GM12878 (cell line): Measurements from ENCODE around the gene AP3B1. TPM values are rescaled to one million over a fixed set of nuclear protein-coding genes. Genes with fewer than 3 reads are reported as not detected.

Experiments used
- ATAC-seq: fragments of 200-7000 bp; cut with Tn5 transposase; 3 replicates; pipeline ENCODE4 v1.9.1; 2020; ENCODE audit warnings: mild to moderate bottlenecking, moderate library complexity
- BruUV-seq: library from RNA; stranded (reverse); fragments of 400-500 nt; replicated peaks from 2 replicates; lab custom pipeline; 2021; lab: Mats Ljungman, UMichigan
- CTCF ChIA-PET: fragments of 300-600 bp; sonication (Branson Sonifier 250); formaldehyde crosslinking; extraction: SDS; loops from one replicate; lab custom pipeline; 2021; ENCODE audit warnings: inconsistent platforms; lab: Yijun Ruan, JAX
- POLR2A ChIA-PET: fragments of 350-600 bp; formaldehyde crosslinking; extraction: SDS; loops from one replicate; lab custom pipeline; 2021; ENCODE audit warnings: inconsistent platforms; lab: Charles Lee
- RAD21 ChIA-PET: fragments of 300-600 bp; sonication (Branson Sonifier 250); formaldehyde crosslinking; loops from one replicate; lab custom pipeline; 2023; ENCODE audit warnings: antibody characterized with exemption; ENCODE audit not compliant: unreplicated experiment; lab: Charles Lee
- SMC1A ChIA-PET: fragments of 300-600 bp; sonication (Branson Sonifier 250); formaldehyde crosslinking; loops from one replicate; lab custom pipeline; 2023; ENCODE audit not compliant: unreplicated experiment, uncharacterized antibody; lab: Charles Lee
- DNase-seq: peaks from one replicate; pipeline ENCODE4 v3.0.0-alpha.2; 2011; ENCODE audit warnings: low read depth, low spot score
- FAIRE-seq: peaks from 3 replicates; lab custom pipeline; 2011; peaks lifted over from hg19 to GRCh38; lab: Jason Lieb, UNC
- H2AFZ ChIP-seq: 2 replicates; pipeline ENCODE4 v1.6.0; 2011; ENCODE audit warnings: low read depth, low read length, control low read depth; ENCODE audit not compliant: control insufficient read depth
- H3K27ac ChIP-seq: 2 replicates; pipeline ENCODE4 v1.5.1; 2011; ENCODE audit warnings: control low read depth; ENCODE audit not compliant: control insufficient read depth, insufficient read depth
- H3K27me3 ChIP-seq, 2 experiments: replicated peaks in 1 of 2; 2 replicates each; pipeline versions ENCODE4 v1.6.0 to v1.6.1; 2011; ENCODE audit warnings: low read length in 1 of 2; ENCODE audit not compliant: control insufficient read depth in 2 of 2, insufficient read depth in 2 of 2
- H3K36me3 ChIP-seq, 2 experiments: 2 replicates each; pipeline ENCODE4 v1.5.1; 2011; ENCODE audit warnings: low read length in 1 of 2; ENCODE audit not compliant: control insufficient read depth in 2 of 2, insufficient read depth in 2 of 2
- H3K4me1 ChIP-seq: 2 replicates; pipeline ENCODE4 v1.6.1; 2011; ENCODE audit warnings: mild to moderate bottlenecking, low read length, moderate library complexity, mixed read lengths; ENCODE audit not compliant: control insufficient read depth, insufficient read depth
- H3K4me2 ChIP-seq: 2 replicates; pipeline ENCODE4 v1.6.0; 2011; ENCODE audit warnings: control low read depth; ENCODE audit not compliant: control insufficient read depth, insufficient read depth
- H3K4me3 ChIP-seq: fragments of 200-600 bp; sonication (generic); 2 replicates; pipeline ENCODE4 v1.5.1; 2016
- H3K79me2 ChIP-seq: 2 replicates; pipeline ENCODE4 v1.6.0; 2011; ENCODE audit warnings: low read length; ENCODE audit not compliant: control insufficient read depth, insufficient read depth
- H3K9ac ChIP-seq: 2 replicates; pipeline ENCODE4 v1.8.0; 2011; ENCODE audit warnings: low read length, control low read depth, mixed read lengths; ENCODE audit not compliant: control insufficient read depth, insufficient read depth
- H3K9me3 ChIP-seq: replicated peaks from 3 replicates; pipeline ENCODE4 v1.5.1; 2011; ENCODE audit warnings: mild to moderate bottlenecking, low read length; ENCODE audit not compliant: control insufficient read depth, insufficient read depth
- H4K20me1 ChIP-seq: 2 replicates; pipeline ENCODE4 v1.6.0; 2011; ENCODE audit not compliant: control insufficient read depth, insufficient read depth
- CBX3 ChIP-seq: fragments of 200-600 bp; sonication (generic); IDR thresholded peaks from 2 replicates; pipeline ENCODE4 v1.6.1; 2016; ENCODE audit warnings: low read depth, borderline replicate concordance
- CHD1 ChIP-seq: IDR thresholded peaks from 2 replicates; pipeline ENCODE4 v1.6.1; 2012; ENCODE audit warnings: low read depth, low read length, improper control_type of control experiment
- FOXK2 ChIP-seq: fragments of 450-650 bp; IDR thresholded peaks from 2 replicates; pipeline ENCODE4 v1.6.1; 2017; ENCODE audit warnings: mild to moderate bottlenecking, moderate library complexity
- IKZF1 ChIP-seq: fragments of 450-650 bp; conservative IDR thresholded peaks from 2 replicates; pipeline ENCODE4 v1.6.1; 2017; ENCODE audit warnings: antibody characterized with exemption, mild to moderate bottlenecking
- LARP7 ChIP-seq: fragments of 450-650 bp; IDR thresholded peaks from 2 replicates; pipeline ENCODE4 v1.6.1; 2017; ENCODE audit warnings: mild to moderate bottlenecking
- MYB ChIP-seq: fragments of 150-350 bp; IDR thresholded peaks from 2 replicates; pipeline ENCODE4 v1.6.1; 2014; ENCODE audit warnings: mild to moderate bottlenecking, low read depth, low read length, borderline replicate concordance
- PAX8 ChIP-seq: fragments of 450-650 bp; IDR thresholded peaks from 2 replicates; pipeline ENCODE4 v1.6.1; 2017; ENCODE audit warnings: mild to moderate bottlenecking, moderate library complexity
- SP1 ChIP-seq: IDR thresholded peaks from one replicate; pipeline ENCODE4 v1.6.1; 2011; ENCODE audit warnings: low read depth, low read length
- TBL1XR1 ChIP-seq: IDR thresholded peaks from 2 replicates; pipeline ENCODE4 v1.6.1; 2012; ENCODE audit warnings: low read depth, low read length, improper control_type of control experiment
- YBX1 ChIP-seq: fragments of 450-650 bp; IDR thresholded peaks from 2 replicates; pipeline ENCODE4 v1.6.1; 2016; ENCODE audit warnings: antibody characterized with exemption
- ZSCAN29 ChIP-seq: fragments of 450-650 bp; IDR thresholded peaks from 2 replicates; pipeline ENCODE4 v1.6.1; 2017; ENCODE audit warnings: mild to moderate bottlenecking, moderate library complexity
- WGBS: methylation state at CpG from one replicate; pipeline ENCODE4 v1.1.6; 2016; ENCODE audit warnings: low lambda C conversion rate; ENCODE audit not compliant: insufficient replicate concordance, insufficient coverage; ENCODE audit errors: missing lambda C conversion rate; 5-methylcytosine and 5-hydroxymethylcytosine counted together
- in situ Hi-C: fragments of 300-500 bp; cut with MboI; formaldehyde crosslinking; loops from 9 replicates; pipeline ENCODE4 v1.14.3; 2018; ENCODE audit warnings: mixed read lengths
- intact Hi-C: fragments of 100-400 bp; cut with micrococcal nuclease; formaldehyde crosslinking; loops from one replicate; pipeline ENCODE4 v1.14.2; 2022; ENCODE audit not compliant: unreplicated experiment
- polyA plus RNA-seq, 11 experiments: library from polyadenylated mRNA; depleted of rRNA in 4 of 11; unstranded in 6 of 11; stranded (reverse) in 5 of 11; fragments of >200 nt; fragmentation: Nextera tagmentation in 4 of 11; fragmentation: Illumina TruSeq in 1 of 11; extraction: Ambion mirVana in 4 of 11; extraction: Trizol in 1 of 11; gene quantifications; 1 replicate in 1 of 11; 2 replicates in 10 of 11; pipeline versions ENCODE4 v1.2.1 to v1.2.3, GENCODE V29; 2011 to 2016; ENCODE audit warnings: inconsistent platforms in 2 of 11, missing spikeins in 2 of 11, low read depth in 1 of 11
- total RNA-seq, 4 experiments: library from RNA; depleted of rRNA in 3 of 4; stranded (reverse); fragments of >200 nt in 3 of 4; fragmentation: Illumina TruSeq in 1 of 4; extraction: Trizol in 1 of 4; gene quantifications; 2 replicates each; pipeline versions ENCODE4 v1.2.1 to v1.2.3, GENCODE V29; 2013 to 2021
- TF ChIP-seq, protein P1 (sequence below): fragments of 150-350 bp; IDR thresholded peaks from 2 replicates; pipeline ENCODE4 v1.6.1; 2014; ENCODE audit warnings: mild to moderate bottlenecking, low read depth, low read length
- TF ChIP-seq, protein P2 (sequence below): fragments of 450-650 bp; IDR thresholded peaks from 2 replicates; pipeline ENCODE4 v1.6.1; 2018; ENCODE audit warnings: mild to moderate bottlenecking, low read depth, moderate library complexity; ENCODE audit not compliant: partially characterized antibody
- TF ChIP-seq, protein P3 (sequence below): fragments of 450-650 bp; IDR thresholded peaks from 2 replicates; pipeline ENCODE4 v1.6.1; 2016; ENCODE audit warnings: mild to moderate bottlenecking, moderate library complexity, borderline replicate concordance

Gene AP3B1
- total and polyA plus RNA-seq, 10 of the 15 experiments (the other 5 are each of a cell fraction or from before 2014, with no cell fraction given) = 30.9 to 70.8 (median 46.0) TPM

DNA sequence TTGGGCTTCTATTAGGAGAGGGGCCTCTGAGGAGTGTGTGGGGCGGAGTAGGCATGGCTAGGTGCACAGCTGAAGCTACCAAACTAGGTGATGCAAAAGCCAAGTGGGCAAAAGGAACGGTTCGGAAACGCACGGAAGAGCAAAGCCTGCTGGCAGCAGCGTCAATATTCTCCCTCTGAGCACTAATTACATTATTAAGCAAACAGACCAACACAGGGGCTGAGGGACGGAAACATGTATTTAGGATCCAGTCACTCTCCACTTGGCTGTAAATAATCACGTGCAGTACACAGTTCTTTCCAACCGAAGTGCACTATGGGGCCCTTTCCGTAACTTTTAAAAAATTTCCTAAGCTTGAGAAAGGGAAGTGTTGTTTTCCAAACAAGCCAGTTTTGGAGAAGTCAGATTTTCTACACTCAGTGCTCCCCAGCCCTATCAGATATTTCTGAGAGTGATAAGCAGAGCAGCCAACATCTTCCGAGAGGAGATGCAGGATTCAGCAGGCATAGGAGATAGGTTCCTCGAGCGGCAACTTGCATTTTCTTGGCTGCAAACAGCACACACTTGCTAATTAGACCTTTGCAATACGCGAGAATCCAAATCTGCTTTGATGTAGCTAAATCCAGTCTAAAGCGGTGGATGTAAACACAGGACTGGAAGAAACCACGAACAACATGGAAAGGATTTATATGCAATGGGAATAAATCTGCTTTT is 301.2 kb downstream of the AP3B1 start (continued):
- TF ChIP-seq, protein P1, sequence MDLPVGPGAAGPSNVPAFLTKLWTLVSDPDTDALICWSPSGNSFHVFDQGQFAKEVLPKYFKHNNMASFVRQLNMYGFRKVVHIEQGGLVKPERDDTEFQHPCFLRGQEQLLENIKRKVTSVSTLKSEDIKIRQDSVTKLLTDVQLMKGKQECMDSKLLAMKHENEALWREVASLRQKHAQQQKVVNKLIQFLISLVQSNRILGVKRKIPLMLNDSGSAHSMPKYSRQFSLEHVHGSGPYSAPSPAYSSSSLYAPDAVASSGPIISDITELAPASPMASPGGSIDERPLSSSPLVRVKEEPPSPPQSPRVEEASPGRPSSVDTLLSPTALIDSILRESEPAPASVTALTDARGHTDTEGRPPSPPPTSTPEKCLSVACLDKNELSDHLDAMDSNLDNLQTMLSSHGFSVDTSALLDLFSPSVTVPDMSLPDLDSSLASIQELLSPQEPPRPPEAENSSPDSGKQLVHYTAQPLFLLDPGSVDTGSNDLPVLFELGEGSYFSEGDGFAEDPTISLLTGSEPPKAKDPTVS = no peak
- no peak for TF ChIP-seq MYB
- TF ChIP-seq LARP7 = no peak

DNA sequence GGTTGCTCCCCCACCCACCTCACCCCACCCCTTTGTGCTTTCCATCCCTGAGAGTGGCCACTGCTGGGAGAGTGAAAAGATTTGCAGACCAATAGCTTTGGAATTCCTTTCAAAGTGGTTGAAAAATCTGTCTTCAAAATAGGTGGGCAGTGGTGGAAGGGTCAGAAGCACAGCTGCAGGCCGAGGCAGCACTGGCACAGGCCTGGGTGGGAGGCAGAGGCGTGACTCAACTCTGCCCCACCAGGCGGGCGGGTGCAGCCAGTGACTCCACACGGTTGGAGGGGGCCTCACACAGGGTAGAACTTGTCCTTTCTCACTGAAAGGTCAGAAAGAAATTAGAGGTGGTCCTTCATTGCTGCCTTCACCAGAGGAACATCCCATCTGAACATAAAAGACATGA is 303.4 kb downstream of the AP3B1 start:
- Histone ChIP-seq H3K27ac (no peak overlapping the region), H4K20me1 (no peaks in the 10 kb centered on the region), H3K9me3 (no peaks in the 10 kb centered on the region), H3K4me3 (no peak overlapping the region), H3K79me2 (no peaks in the 10 kb centered on the region), H3K4me2 (no peak overlapping the region), H3K4me1 (no peaks in the 10 kb centered on the region), H2AFZ (no peak overlapping the region)
- in situ Hi-C loops = no loop called here
- ChIA-PET SMC1A (interaction anchor here (0.8 kb wide), 1 partner anchor 54 kb away, joined by 3 read pairs; no protein-coding TSS in a partner anchor), CTCF (interaction anchor here (0.6 kb wide), 1 partner anchor 438 kb away, joined by 4 read pairs; no protein-coding TSS in a partner anchor), POLR2A (interaction anchor here (0.6 kb wide), 1 partner anchor 1372 kb away, joined by 4 read pairs; no protein-coding TSS in a partner anchor)
- DNase-seq = no peak
- FAIRE-seq = no peak
- 50% methylated on average over 5 of the region's 5 CpGs for WGBS
- TF ChIP-seq, protein P2, sequence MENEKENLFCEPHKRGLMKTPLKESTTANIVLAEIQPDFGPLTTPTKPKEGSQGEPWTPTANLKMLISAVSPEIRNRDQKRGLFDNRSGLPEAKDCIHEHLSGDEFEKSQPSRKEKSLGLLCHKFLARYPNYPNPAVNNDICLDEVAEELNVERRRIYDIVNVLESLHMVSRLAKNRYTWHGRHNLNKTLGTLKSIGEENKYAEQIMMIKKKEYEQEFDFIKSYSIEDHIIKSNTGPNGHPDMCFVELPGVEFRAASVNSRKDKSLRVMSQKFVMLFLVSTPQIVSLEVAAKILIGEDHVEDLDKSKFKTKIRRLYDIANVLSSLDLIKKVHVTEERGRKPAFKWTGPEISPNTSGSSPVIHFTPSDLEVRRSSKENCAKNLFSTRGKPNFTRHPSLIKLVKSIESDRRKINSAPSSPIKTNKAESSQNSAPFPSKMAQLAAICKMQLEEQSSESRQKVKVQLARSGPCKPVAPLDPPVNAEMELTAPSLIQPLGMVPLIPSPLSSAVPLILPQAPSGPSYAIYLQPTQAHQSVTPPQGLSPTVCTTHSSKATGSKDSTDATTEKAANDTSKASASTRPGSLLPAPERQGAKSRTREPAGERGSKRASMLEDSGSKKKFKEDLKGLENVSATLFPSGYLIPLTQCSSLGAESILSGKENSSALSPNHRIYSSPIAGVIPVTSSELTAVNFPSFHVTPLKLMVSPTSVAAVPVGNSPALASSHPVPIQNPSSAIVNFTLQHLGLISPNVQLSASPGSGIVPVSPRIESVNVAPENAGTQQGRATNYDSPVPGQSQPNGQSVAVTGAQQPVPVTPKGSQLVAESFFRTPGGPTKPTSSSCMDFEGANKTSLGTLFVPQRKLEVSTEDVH = no peak
- no peak for TF ChIP-seq ZSCAN29
- TF ChIP-seq YBX1 = no peak
- TF ChIP-seq IKZF1 = no peak
- no peak for TF ChIP-seq CBX3
- TF ChIP-seq, protein P3, sequence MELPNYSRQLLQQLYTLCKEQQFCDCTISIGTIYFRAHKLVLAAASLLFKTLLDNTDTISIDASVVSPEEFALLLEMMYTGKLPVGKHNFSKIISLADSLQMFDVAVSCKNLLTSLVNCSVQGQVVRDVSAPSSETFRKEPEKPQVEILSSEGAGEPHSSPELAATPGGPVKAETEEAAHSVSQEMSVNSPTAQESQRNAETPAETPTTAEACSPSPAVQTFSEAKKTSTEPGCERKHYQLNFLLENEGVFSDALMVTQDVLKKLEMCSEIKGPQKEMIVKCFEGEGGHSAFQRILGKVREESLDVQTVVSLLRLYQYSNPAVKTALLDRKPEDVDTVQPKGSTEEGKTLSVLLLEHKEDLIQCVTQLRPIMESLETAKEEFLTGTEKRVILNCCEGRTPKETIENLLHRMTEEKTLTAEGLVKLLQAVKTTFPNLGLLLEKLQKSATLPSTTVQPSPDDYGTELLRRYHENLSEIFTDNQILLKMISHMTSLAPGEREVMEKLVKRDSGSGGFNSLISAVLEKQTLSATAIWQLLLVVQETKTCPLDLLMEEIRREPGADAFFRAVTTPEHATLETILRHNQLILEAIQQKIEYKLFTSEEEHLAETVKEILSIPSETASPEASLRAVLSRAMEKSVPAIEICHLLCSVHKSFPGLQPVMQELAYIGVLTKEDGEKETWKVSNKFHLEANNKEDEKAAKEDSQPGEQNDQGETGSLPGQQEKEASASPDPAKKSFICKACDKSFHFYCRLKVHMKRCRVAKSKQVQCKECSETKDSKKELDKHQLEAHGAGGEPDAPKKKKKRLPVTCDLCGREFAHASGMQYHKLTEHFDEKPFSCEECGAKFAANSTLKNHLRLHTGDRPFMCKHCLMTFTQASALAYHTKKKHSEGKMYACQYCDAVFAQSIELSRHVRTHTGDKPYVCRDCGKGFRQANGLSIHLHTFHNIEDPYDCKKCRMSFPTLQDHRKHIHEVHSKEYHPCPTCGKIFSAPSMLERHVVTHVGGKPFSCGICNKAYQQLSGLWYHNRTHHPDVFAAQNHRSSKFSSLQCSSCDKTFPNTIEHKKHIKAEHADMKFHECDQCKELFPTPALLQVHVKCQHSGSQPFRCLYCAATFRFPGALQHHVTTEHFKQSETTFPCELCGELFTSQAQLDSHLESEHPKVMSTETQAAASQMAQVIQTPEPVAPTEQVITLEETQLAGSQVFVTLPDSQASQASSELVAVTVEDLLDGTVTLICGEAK = no peak
- no peak for TF ChIP-seq CHD1
- TF ChIP-seq SP1 = no peak
- no peak for TF ChIP-seq TBL1XR1
- TF ChIP-seq PAX8 = no peak
- TF ChIP-seq FOXK2 = no peak
- TF ChIP-seq, all 136 proteins: peak for 0
- no peak overlapping the region for H3K9ac ChIP-seq
- peak; percentile 74 for ATAC-seq
- RAD21 ChIA-PET = interaction anchor here (1.4 kb wide), 1 partner anchor 10 kb away, joined by 5 read pairs; no protein-coding TSS in a partner anchor
- no TSS peak for BruUV-seq
- H3K36me3 ChIP-seq = no peaks in the 10 kb centered on the region
- intact Hi-C loops = no loop called here
- no peaks in the 10 kb centered on the region for H3K27me3 ChIP-seq
